ENCODE data around the gene TMEM140.

TMEM140 gene

DNA sequence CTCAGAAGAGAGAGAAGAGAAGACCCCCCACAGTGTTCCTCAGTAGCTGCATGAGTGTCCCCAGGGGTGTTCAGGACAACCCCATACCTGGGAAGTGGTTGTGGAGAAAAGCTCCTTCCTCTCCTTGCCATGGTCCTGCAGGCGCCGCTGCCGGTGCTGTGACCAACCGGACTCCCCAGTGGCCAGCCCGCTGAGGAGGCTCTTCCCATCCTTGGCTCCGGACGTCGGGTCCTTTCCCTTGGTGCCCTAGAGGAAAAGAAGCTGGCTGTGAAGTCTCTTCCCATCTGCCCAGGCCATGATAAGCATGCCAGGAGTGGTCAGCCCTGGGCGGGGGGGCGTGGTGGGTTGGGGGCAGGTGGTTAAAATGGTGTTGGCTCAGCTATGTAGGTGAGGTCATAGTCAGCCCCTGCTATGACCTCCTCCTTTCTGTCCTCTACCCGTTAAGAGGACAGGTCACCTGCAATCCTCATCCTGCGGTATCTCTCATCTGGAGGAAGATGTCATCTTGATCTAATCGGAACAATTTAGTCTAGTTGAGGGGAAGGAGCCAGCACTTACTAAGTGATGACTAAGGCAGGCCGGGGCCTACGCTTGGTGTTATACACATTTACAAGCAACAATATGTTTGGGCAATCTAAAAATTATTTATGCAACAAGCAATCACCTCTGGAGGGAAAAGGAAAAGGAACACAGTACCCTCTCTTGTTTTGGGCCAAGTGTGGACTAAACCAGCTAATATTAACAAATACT, 50.2 kb downstream of the TMEM140 start:
- TF ChIP-seq, protein P1, sequence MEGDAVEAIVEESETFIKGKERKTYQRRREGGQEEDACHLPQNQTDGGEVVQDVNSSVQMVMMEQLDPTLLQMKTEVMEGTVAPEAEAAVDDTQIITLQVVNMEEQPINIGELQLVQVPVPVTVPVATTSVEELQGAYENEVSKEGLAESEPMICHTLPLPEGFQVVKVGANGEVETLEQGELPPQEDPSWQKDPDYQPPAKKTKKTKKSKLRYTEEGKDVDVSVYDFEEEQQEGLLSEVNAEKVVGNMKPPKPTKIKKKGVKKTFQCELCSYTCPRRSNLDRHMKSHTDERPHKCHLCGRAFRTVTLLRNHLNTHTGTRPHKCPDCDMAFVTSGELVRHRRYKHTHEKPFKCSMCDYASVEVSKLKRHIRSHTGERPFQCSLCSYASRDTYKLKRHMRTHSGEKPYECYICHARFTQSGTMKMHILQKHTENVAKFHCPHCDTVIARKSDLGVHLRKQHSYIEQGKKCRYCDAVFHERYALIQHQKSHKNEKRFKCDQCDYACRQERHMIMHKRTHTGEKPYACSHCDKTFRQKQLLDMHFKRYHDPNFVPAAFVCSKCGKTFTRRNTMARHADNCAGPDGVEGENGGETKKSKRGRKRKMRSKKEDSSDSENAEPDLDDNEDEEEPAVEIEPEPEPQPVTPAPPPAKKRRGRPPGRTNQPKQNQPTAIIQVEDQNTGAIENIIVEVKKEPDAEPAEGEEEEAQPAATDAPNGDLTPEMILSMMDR (conservative IDR thresholded peaks at IDR 0.05) = no peak
- H3K27ac ChIP-seq = no peak overlapping the region

DNA sequence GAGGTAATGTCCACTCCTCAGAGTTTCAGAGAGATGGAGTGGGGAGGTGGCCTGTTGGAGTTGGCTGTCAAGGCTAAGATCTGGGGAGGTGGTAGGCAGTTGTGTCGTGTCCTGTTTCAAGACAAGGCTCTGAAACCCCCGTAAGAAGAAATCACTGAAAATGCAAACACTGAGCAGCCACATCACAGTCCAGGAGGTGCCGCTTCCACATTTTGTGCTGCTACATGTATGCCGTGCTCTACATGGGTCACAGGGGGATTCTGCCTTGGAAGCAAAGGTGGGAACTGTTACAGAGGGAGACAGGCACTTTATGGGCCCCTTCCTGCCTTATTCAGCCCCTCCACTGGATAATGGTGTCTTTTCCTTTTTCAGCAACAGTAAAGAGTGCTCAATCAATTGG, 51.6 kb downstream of the TMEM140 start:
- no peak overlapping the region for H3K27ac ChIP-seq
- TF ChIP-seq, protein P1 (conservative IDR thresholded peaks at IDR 0.05) = no peak

DNA sequence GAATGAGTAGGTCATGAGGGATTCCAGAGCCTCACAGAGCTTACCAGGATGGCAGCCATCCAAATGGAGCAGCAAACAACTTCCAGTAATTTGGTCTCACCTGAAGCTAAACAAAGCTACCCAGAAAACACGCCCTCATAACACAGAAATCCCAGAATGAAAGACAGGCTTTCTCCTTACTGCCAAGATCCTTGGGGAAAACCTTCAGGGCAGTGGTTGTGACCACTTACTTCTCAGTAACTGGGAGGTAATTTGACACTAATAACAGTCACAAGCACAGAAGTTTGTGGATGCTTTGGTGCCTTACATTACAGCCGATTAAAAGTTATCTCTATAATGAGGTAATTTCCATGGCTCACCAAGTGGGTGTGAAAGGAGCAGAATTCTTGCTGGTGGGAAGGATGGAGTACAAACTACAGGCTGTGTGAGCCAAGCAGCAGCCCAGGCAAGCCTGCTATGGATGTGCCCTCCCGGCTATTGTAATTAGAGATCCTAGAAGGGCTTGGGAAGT, 53.0 kb downstream of the TMEM140 start:
- TF ChIP-seq, protein P1 (conservative IDR thresholded peaks at IDR 0.05) = no peak
- no peak overlapping the region for H3K27ac ChIP-seq

DNA sequence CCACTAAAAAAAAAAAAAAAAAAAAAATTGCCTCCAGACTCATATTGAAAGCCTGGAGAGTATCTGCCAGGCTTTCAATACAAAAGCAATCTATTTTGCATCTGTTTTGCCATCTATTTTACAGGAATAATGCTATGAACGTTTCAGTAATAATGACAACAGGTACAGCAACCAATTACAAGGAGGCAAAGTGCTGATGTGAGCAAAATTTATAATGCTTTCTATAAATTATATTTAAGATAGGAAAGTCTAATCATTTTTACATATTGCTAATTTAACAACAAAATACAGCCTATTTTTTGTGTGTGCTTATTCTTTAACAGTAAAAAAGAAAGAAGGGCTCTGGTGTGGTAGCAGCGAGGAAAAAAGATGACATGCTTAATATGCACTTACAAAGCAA, 53.5 kb downstream of the TMEM140 start:
- H3K27ac ChIP-seq = no peak overlapping the region
- TF ChIP-seq, protein P1 (conservative IDR thresholded peaks at IDR 0.05) = no peak

DNA sequence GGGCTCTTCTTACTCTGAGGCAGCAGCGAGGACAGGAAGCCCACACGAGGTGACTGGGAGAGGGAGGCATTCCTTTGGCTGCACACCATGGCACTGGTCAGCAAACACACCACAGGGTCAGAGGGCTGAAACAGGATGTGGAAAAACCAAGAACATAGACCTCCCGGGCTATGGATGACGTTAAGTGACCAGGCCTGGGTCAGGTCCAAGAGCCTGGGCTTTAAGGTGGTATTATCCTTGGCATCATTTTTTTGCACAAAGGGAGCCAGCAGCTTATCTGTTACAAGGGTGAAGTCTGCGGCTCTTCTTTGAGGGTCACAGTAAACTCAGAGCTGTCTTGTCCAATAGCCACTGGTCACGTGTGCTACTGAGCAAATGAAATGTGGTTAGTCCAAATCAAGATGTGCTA, 56.5 kb downstream of the TMEM140 start:
- no peak overlapping the region for H3K27ac ChIP-seq
- TF ChIP-seq, protein P1 (conservative IDR thresholded peaks at IDR 0.05) = no peak

DNA sequence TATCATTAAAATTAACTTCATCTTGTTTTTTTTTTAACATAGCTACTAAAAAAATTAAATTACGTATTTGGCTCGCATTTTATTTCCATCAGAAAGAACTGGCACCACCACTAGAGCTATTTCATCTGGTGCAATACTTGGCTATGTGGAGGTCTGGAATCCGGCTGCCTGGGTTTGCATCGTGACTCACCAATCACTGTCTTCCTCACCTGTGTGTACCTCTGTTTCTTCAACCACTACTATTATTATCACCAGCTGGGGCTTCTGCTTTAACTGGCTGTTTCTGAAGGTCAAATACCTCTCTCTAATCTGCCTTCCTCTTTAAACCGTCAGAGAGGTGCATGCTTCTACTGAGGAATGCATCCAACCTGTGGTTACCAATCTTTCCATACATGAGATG, 57.0 kb downstream of the TMEM140 start:
- no peak overlapping the region for H3K27ac ChIP-seq
- TF ChIP-seq, protein P1 (conservative IDR thresholded peaks at IDR 0.05) = no peak

DNA sequence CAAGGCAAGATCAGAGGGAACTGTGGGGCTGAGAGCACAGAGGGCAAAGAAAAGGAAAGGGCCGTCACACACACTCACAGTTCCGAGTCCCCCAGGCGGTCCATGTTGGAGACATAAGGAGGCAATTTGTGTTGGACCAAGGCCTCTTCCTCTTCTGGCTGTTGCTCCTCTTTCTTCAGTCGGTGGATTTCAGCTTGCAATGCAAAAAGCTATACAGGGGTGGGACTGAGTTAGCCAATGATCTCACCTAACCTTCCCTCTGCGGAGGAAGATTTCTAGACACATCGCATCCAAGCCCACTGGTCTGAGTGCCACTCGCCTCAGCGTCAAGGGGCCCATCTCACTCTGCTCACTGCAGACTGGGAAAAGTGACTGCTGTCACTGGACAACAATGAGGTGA, 58.0 kb downstream of the TMEM140 start:
- H3K27ac ChIP-seq = no peak overlapping the region
- TF ChIP-seq, protein P1 (conservative IDR thresholded peaks at IDR 0.05) = no peak
